AG04450 (cell line): ENCODE results near the gene BMP8B. TPM values are rescaled to one million over a fixed set of nuclear protein-coding genes. Genes with fewer than 3 reads are reported as not detected.
"Not testable (repeated sequence)": the region's sequence is repeated elsewhere in the genome, so short reads cannot be mapped to it uniquely, and the experiment has no call there.

Experiments used
- CTCF ChIA-PET: fragments of 300-600, 350-600 bp; formaldehyde crosslinking; extraction: SDS; loops from one replicate; lab custom pipeline; 2022; ENCODE audit warnings: antibody characterized with exemption, inconsistent platforms; lab: Charles Lee
- POLR2A ChIA-PET: fragments of 350-600 bp; formaldehyde crosslinking; extraction: SDS; loops from one replicate; lab custom pipeline; 2021; ENCODE audit warnings: antibody characterized with exemption, inconsistent platforms; lab: Yijun Ruan, JAX
- DNase-seq: peaks from one replicate; pipeline ENCODE4 v3.0.0-alpha.2; 2011; ENCODE audit warnings: low read depth, low spot score
- H3K27ac ChIP-seq: one replicate; pipeline ENCODE4 v1.5.1; 2012; ENCODE audit warnings: low read depth, low read length, control low read depth
- H3K27me3 ChIP-seq: one replicate; pipeline ENCODE4 v1.6.0; 2012; ENCODE audit warnings: low read length; ENCODE audit not compliant: control insufficient read depth, insufficient read depth
- H3K4me3 ChIP-seq: 2 replicates; pipeline ENCODE4 v1.5.1; 2011; ENCODE audit warnings: mild to moderate bottlenecking, low read depth, low read length, control low read depth
- H3K9me3 ChIP-seq: 2 replicates; pipeline ENCODE4 v1.5.1; 2012; ENCODE audit warnings: low read length; ENCODE audit not compliant: control insufficient read depth, insufficient read depth
- CTCF ChIP-seq: IDR thresholded peaks from 2 replicates; pipeline ENCODE4 v1.5.1; 2011; ENCODE audit warnings: low read depth, low read length, control low read depth, inconsistent platforms
- polyA plus RNA-seq: library from polyadenylated mRNA; depleted of rRNA; stranded (reverse); fragments of >200 nt; gene quantifications from 2 replicates; pipeline ENCODE4 v1.2.3, GENCODE V29; 2011

The BMP8B gene
- polyA plus RNA-seq, 1 experiment, result not detected

GRCh38 chr1:39819091-39819812, 30.6 kb upstream of the BMP8B start:
- H3K27me3 ChIP-seq, result peaks cover 12% of the 10 kb centered on the region
- DNase-seq, result no peak
- H3K4me3 ChIP-seq, result no peak overlapping the region
- CTCF ChIA-PET, result interaction anchor here (1.1 to 6.1 kb wide), 5 partner anchors 82 to 213 kb away, joined by 4 to 40 read pairs (median 33); partner anchors contain the start of gene MYCL
- POLR2A ChIA-PET, result interaction anchor here (0.9 kb wide), 1 partner anchor 64 kb away, joined by 4 read pairs; the partner anchor contains the start of gene TRIT1
- no peaks in the 10 kb centered on the region; the same call in 1 of the 2 replicates for H3K9me3 ChIP-seq
- no peak overlapping the region for H3K27ac ChIP-seq
- no peak for TF ChIP-seq CTCF

GRCh38 chr1:39818482-39818881, 29.8 kb upstream of the BMP8B start:
- CTCF ChIA-PET, result interaction anchor here (0.6 to 6.1 kb wide), 9 partner anchors 8 to 214 kb away, joined by 3 to 40 read pairs (median 5); partner anchors contain the start of gene MYCL
- Histone ChIP-seq H3K9me3 (no peaks in the 10 kb centered on the region; the same call in 1 of the 2 replicates), H3K4me3 (no peak overlapping the region), H3K27me3 (peaks cover 12% of the 10 kb centered on the region), H3K27ac (no peak overlapping the region)
- POLR2A ChIA-PET, result interaction anchor here (0.9 kb wide), 1 partner anchor 65 kb away, joined by 4 read pairs; the partner anchor contains the start of gene TRIT1
- no peak for TF ChIP-seq CTCF
- DNase-seq, result no peak

DNA sequence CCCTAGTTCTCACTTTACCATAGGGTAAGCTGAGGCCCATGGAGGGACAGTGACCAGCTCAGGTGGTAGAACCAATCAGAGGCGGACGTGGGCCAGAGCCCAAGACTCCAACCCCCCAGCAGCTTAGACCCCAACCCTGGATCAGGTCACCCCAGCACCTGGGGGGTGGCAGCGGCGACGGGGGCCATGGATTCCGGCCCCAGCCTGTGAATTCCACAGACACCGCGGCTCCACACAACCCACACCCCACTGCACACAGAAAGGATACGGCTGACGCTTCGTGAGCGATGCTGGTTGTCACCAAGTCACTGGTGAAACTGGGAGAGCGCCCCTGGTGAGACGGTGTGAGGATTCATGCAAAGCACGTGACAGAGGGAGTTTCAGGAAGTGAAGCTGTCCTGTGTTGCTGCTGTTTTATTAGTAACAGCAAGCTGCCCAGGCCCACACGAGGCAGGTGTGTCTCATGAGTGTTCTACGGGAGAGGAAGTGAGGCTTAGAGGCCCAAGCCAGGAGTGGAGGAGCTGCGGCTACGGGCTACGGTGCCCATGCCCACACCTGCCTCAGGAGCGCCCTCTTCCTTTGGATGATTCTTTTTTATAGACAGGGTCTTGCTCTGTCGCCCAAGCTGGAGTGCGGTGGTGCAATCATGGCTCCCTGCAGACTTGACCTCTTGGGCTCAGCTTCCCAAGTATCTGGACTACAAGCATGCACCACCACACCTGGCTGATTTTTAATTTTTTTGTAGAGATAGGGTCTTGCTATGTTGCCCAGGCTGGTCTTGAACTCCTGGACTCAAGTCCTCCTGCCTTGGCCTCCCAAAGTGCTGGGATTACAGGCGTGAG, 28.6 kb upstream of the BMP8B start:
- ChIA-PET POLR2A (interaction anchor here (0.8 kb wide), 1 partner anchor 138 kb away, joined by 3 read pairs; no protein-coding TSS in a partner anchor), CTCF (interaction anchor here (1.1 to 6.1 kb wide), 10 partner anchors 9 to 215 kb away, joined by 3 to 40 read pairs (median 5); partner anchors contain the start of gene MYCL)
- not testable (repeated sequence) for H3K4me3 ChIP-seq, H3K9me3 ChIP-seq, DNase-seq, H3K27ac ChIP-seq
- peaks cover 12% of the 10 kb centered on the region for H3K27me3 ChIP-seq

DNA sequence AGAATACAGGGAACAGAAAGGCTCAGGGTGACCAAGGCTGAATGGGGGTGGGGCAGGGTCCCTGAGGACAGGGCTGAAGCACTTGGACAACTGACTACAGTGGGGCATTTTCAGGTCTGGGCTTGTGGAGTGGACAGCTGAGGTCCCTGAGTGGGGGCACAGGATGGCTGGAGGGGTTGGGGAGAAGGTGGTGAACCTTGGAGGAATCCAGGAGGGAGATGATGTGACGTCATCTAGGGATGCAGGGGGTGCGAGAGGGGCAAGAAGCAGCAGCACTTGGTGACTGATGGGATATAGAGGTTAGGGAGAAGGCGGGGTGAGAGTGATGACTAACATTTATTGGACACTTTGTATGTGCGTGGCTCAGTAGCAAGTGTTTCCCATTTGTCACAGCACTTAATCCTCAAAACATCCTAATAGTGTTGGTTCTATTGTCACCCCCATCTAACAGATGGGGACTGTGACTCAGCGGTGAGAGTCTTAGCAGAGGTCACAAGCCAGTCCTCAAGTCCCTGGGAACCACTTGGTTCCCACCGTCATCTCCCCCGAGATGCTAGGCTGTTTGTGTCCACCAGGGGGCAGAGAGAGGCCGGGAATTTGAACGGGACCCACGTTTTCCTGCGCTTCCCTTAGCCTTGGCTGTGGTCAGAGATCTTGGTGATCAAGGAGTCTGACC, 27.9 kb upstream of the BMP8B start:
- Histone ChIP-seq H3K9me3 (no peaks in the 10 kb centered on the region; the same call in 1 of the 2 replicates), H3K27me3 (peaks cover 12% of the 10 kb centered on the region), H3K27ac (no peak overlapping the region), H3K4me3 (no peak overlapping the region)
- POLR2A ChIA-PET, result no interaction called here
- TF ChIP-seq CTCF, result peak; percentile 82
- CTCF ChIA-PET, result interaction anchor here (0.5 to 6.1 kb wide), 14 partner anchors 10 to 216 kb away, joined by 3 to 40 read pairs (median 5); partner anchors contain the start of gene MYCL
- DNase-seq, result peak; percentile 23

DNA sequence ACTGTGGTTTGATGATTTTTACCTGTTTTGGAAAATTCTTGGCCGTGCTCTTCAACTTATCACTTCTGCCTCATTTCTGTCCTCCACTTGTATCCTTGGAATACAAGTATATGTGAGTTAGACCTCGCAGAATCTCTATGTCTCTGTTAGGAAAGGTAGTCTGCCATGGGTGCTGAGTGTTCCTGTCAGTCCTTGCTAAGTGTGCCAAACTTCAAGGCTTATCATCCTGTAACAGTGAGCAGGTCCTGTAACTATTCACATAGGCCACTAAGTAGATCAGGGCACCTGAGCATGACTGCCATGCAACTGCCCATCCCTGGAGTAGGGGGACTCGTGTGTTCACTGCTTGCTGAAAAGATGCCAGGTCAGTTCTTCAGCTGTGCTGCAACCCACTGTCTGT, 24.2 kb upstream of the BMP8B start:
- no peak overlapping the region for H3K4me3 ChIP-seq
- ChIA-PET POLR2A (no interaction called here), CTCF (no interaction called here)
- H3K27me3 ChIP-seq, result peaks cover 7% of the 10 kb centered on the region
- no peak overlapping the region for H3K27ac ChIP-seq
- no peaks in the 10 kb centered on the region; the same call in 1 of the 2 replicates for H3K9me3 ChIP-seq
- no peak for TF ChIP-seq CTCF
- DNase-seq, result no peak
